Measurements from ENCODE around the gene SNX27. TPM values are rescaled to one million over a fixed set of nuclear protein-coding genes. Genes with fewer than 3 reads are reported as not detected.

Gene SNX27
- total and polyA plus RNA-seq, 10 of the 15 experiments (the other 5 are each of a cell fraction or from before 2014, with no cell fraction given), result 3.8 to 21.8 (median 12.5) TPM

DNA sequence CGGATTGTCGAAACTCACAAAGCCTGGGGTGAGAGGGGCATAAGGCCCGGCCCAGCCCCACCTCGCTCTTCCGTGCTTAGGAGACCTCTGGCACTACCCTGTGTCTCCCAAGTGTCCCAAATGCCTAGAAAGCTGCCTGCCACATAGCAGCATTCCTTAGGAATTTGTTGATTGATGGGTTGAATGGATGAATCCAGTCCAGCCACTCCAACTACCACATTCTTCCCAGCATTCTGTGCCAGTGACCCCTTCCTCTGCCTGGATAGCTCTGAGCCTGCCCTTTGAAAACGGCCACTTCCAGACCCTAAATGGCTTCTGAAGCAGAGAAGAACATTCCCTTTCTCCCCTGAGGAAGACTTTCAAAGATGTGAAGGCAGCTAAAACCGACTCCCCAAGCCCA lies 93.3 kb downstream of the SNX27 start:
- POLR2A ChIA-PET, result no interaction called here

More for the DNA sequence above, 93.3 kb downstream of the SNX27 start:
- H3K27ac ChIP-seq (ENCODE audit: control insufficient read depth, insufficient read depth), result no peak overlapping the region
- WGBS (ENCODE audit: insufficient coverage, insufficient replicate concordance, low lambda C conversion rate, missing lambda C conversion rate), result 53% methylated on average over 7 of the region's 7 CpGs
- ATAC-seq (no peak), FAIRE-seq (no peak), DNase-seq (ENCODE audit: low read depth, low spot score) (no peak)
- in situ Hi-C loops (cut with MboI), result no loop called here
- H3K79me2 ChIP-seq (ENCODE audit: control insufficient read depth, insufficient read depth, low read length), result no peaks in the 10 kb centered on the region
- H3K9me3 ChIP-seq (replicated peaks; ENCODE audit: control insufficient read depth, insufficient read depth, low read length), result no peaks in the 10 kb centered on the region
- ChIA-PET CTCF (no interaction called here), SMC1A (ENCODE audit: uncharacterized antibody, unreplicated experiment) (no interaction called here), RAD21 (ENCODE audit: unreplicated experiment) (interaction anchor here (1.0 to 1.1 kb wide), 2 partner anchors 28 to 30 kb away, joined by 3 read pairs; no protein-coding TSS in a partner anchor)
- no peaks in the 10 kb centered on the region for H3K4me1 ChIP-seq (ENCODE audit: control insufficient read depth, insufficient read depth, low read length)
- no peaks in the 10 kb centered on the region for H3K36me3 ChIP-seq (ENCODE audit: control insufficient read depth in 2 of 2, insufficient read depth in 2 of 2, low read length in 1 of 2)
- H3K4me2 ChIP-seq (ENCODE audit: control insufficient read depth, insufficient read depth), result no peak overlapping the region
- no peak overlapping the region for H3K9ac ChIP-seq (ENCODE audit: control insufficient read depth, insufficient read depth, low read length)
- intact Hi-C loops (cut with micrococcal nuclease; ENCODE audit: unreplicated experiment), result no loop called here
- no peaks in the 10 kb centered on the region for H4K20me1 ChIP-seq (ENCODE audit: control insufficient read depth, insufficient read depth)
- no peaks in the 10 kb centered on the region for H3K27me3 ChIP-seq (replicated peaks in 1 of 2; ENCODE audit: control insufficient read depth in 2 of 2, insufficient read depth in 2 of 2, low read length in 1 of 2)
- TF ChIP-seq ETV6 (conservative IDR thresholded peaks at IDR 0.05 in 1 of 2, IDR thresholded peaks at IDR 0.05 in 1 of 2; ENCODE audit: borderline replicate concordance in 1 of 2, low read depth in 1 of 2), result no peak
- TF ChIP-seq MXI1 (IDR thresholded peaks at IDR 0.05; ENCODE audit: low read depth, low read length), result no peak
- TF ChIP-seq EED (IDR thresholded peaks at IDR 0.05; ENCODE audit: low read depth), result no peak
- TF ChIP-seq, protein P1, sequence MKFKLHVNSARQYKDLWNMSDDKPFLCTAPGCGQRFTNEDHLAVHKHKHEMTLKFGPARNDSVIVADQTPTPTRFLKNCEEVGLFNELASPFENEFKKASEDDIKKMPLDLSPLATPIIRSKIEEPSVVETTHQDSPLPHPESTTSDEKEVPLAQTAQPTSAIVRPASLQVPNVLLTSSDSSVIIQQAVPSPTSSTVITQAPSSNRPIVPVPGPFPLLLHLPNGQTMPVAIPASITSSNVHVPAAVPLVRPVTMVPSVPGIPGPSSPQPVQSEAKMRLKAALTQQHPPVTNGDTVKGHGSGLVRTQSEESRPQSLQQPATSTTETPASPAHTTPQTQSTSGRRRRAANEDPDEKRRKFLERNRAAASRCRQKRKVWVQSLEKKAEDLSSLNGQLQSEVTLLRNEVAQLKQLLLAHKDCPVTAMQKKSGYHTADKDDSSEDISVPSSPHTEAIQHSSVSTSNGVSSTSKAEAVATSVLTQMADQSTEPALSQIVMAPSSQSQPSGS (IDR thresholded peaks at IDR 0.05; ENCODE audit: low read length), result no peak
- no peak for TF ChIP-seq NBN (IDR thresholded peaks at IDR 0.05)
- TF ChIP-seq NRF1 (conservative IDR thresholded peaks at IDR 0.05; ENCODE audit: low read depth, low read length), result no peak
- TF ChIP-seq ZSCAN29 (IDR thresholded peaks at IDR 0.05), result no peak
- TF ChIP-seq HDGF (IDR thresholded peaks at IDR 0.05), result no peak
- no peak for TF ChIP-seq JUNB (IDR thresholded peaks at IDR 0.05)
- TF ChIP-seq KLF5 (IDR thresholded peaks at IDR 0.05; ENCODE audit: partially characterized antibody), result no peak
- TF ChIP-seq, protein P2, sequence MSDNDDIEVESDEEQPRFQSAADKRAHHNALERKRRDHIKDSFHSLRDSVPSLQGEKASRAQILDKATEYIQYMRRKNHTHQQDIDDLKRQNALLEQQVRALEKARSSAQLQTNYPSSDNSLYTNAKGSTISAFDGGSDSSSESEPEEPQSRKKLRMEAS (IDR thresholded peaks at IDR 0.05; ENCODE audit: low read depth, low read length), result no peak
- no peak for TF ChIP-seq TCF3 (IDR thresholded peaks at IDR 0.05; ENCODE audit: borderline replicate concordance, insufficient read depth, low read depth, low read length)
- TF ChIP-seq DPF2 (IDR thresholded peaks at IDR 0.05), result no peak
- no peak for TF ChIP-seq RB1 (IDR thresholded peaks at IDR 0.05; ENCODE audit: borderline replicate concordance)
- H3K4me3 ChIP-seq, result no peak overlapping the region
- no TSS peak for BruUV-seq (replicated peaks)
- H2AFZ ChIP-seq (ENCODE audit: control insufficient read depth, low read depth, low read length), result no peak overlapping the region
